Stimulated activated CD8-positive, alpha-beta memory T cell treated with anti-CD3 and anti-CD28 coated beads, Interleukin-15, amount 100 ng/mL, for 48 hours (primary cell): ENCODE data around the gene POLK.
A peak's percentile ranks its signal among the peaks of the same experiment; 100 is the strongest.
"Not testable (repeated sequence)": the region's sequence is repeated elsewhere in the genome, so short reads cannot be mapped to it uniquely, and the experiment has no call there.

Experiments used
- DNase-seq, 2 donors: peaks; one replicate each; pipeline ENCODE4 v3.0.0-alpha.2; 2020; ENCODE audit warnings: low read depth in 2 of 2

The POLK gene

DNA sequence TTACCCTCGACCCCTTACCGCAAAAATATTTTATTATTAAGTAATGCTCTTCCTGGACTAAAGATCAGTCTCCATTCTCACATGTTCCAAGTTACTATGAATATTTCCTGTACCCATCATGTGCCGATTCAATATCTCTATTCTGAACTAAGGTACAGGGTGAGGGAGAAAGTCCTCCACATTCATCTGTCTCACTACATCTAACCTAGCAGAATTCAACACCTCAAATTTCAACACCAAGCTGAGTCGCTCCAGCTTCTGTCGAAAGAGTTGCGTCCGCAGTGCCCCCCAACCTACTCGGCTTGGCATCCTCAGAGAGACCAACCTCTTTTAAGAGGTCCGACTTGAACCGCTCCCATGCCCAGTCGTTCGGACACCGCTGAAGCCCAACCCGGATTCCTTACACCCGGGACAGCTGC, 1.3 kb upstream of the POLK start:
- no peak for DNase-seq

DNA sequence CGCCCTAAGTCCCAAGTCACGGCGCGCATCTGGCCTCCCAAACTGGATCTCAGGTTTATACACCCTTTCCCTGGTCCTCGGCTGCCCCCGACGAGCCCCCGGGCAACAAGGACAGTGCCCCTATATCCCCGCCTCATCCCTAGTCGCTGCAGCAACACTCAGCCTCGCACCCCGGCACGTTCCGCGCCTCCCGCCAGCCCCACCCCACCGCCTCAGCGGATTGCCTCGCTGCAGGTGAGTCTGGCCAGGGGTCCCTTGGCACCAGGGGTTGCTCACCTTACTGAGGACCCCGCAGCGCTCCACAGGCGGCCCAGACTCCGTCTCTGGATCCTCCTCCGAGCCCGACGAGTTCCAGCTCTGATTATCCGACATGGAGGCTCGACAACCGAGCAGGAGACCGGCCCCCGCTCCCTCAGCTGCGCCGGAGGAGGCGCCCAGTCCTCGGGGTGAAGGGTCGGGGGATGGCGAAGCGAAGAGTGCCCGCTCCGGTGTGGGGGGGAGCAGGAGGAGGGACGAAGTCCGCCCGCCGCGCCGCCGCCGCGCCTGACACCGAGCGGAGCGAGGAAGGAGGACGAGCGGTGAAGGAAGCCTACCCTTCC, 756 bp upstream of the POLK start:
- DNase-seq: peak; percentile 4 to 25

DNA sequence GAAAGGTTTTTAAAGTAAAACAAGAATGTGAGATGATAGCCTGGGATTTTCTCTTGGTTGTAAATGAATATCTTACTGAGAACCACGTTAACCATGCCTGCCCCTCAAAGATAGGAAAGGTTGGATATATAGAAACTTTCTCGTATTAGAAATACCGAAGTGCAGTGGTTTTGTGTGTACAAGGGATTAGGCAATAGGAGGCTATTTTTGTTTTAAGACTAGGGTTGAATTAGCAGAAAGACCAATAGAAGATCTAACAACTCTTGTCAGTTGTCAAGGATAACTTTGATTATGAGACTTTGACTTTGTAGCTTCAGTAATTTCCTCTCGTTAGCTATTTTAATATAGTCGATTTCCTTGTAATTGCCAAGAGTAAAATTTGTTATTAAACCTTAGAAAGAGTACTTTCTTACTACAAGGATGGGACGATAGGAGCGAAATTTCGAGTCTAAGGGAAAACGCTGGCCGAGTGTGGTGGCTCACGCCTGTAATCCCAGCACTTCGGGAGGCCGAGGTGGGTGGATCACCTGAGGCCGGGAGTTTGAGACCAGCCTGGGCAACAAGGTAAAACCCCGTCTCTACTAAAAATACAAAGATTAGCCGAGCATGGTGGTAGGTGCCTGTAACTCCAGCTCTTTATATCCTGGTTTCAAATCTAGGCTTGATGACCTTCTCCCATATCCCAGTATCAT, 838 bp downstream of the POLK start:
- no peak for DNase-seq

DNA sequence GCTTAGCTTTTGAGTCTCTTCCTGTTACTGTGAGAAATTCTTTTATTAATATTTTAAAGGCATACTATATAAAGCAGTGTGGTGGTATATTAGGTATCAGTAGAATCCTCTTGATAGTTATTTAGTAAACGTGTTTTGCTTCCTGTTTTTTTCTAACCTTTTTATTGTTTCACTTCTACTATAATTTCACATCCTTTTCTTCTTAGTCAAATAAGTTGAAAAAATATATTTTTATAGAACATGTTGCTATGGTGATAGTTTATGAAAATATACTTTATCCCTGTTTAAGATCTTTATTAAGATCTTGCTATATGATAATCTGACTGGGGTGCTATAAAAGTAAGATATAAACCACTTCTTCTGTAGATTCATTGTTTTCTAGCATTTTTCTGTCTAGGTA, 2.1 kb downstream of the POLK start:
- DNase-seq: no peak

DNA sequence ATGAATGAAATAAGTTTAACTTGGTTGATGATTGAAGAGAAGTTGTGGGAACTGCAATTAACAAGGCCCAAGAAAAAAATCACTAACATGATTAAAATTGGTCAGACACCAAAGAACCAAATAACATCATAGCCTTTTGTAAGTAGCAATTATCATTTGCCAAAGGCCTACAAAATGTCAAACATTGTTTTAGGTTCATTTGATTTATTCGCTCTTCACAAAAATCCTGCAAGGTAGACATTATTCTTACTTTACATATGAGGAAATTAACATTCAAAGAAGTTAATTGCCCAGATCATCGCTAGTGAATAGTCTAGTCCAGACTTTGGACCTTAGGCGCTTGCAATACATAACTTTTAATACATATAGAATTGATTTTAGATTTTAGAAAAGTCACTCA, 2.6 kb downstream of the POLK start:
- no peak for DNase-seq

DNA sequence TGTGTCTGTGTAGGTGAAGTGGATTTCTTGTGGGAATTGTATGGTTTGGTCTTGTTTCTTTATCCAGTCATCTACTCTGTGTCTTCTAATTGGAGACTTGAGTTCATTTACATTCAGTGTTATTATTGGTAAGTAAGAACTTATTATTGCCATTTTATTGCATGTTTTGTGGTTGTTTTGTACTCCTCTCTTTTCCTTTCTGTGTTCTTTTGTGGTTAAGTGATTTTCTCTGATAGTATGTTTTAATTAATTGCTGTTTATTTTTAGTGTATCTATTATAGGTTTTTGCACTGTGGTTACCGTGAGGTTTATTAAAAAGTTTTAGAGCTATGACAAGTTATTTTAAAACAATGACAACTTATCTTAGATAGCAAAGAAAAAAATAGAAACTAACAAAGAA, 8.1 kb downstream of the POLK start:
- DNase-seq: no peak

DNA sequence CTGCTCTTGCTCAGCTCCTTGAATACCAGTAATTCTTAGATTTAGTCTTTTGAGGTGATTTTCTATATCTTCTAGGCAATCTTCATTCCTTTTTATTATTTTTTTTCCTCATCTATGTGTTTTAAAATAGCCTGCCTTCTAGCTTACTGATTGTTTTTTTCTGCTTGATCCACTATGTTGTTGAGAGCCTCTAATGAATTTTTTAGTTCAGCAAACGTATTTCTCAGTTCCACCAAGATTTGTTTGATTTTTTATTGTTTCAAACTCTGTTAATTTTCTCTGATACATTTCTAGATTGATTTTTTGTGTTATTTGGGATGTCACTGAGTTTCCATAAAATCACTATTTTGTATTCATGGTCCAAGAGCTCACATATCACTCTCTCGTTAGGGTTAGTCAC, 9.5 kb downstream of the POLK start:
- DNase-seq: no peak

DNA sequence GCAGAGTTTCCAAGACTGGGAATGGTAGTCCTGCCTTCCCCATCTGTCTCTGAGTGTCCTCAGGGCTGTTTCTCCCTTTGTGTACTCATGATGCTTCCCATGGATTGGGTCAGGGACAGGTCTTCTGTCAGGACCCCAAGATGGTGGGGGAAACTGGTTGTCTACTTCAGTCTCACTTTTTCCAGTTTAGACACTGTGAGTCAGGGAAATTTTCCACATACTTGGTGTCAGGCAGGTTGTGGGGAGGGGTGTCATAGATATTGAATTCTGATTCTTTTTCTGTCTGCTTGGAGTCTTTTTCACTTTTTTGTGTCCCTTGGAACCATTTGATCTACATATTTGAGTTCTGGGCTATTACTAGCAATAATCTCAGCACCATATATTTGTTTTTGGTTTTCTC, 10.3 kb downstream of the POLK start:
- DNase-seq: no peak

DNA sequence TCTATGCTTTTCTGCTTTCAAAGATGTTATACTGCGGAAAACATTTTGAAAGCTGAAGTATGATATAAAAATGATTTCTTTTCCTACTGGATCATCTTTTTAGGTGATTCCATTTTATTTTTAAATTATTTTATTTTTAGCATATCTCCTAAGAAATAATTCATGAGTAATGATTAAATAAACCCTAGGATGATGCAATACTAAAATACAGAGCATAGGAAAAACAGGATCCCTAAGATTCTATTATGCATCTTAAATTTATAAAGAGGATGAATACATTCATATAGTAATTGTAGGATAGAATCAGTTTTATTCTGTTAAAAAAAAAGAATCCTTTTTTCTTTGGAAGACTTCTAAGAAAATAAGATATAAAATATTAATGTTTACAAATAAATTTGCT, 10.9 kb downstream of the POLK start:
- DNase-seq: no peak

DNA sequence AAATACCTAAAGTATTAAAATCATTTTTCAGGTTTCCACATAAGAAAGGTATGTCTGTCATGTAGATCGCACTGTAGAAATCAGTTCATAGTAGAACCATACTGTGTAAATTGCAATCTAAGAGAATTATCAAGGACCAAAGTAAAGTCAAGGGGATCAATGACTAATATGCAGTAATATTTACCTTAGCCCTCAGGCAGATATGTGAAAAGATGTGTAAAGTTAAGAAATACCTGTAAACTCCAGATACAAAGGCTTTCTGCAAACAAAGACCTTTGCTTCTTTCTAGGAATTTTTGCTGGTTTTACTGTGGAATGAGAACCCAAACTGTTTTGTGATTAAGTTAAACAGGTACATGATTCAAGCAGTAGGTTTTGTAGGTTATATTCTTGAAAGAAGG, 11.6 kb downstream of the POLK start:
- no peak for DNase-seq

DNA sequence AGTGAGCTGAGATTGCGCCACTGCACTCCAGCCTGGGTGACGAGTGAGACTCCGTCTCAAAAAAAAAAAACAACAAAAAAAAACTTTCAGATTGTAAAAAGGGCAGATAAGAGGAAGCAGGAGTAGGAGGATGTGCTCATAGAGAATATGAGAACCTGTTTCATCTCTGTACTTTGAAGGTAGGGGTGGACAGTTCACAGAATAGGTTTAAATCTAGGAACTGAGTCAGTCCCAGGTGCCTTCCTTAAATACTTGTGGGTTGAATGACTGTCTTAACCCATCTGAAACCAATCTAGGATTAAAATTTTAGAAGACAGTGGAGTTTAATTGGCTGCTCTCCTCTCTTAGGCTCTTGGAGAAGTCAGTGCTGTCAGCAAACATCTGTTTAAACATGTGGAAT, 12.4 kb downstream of the POLK start:
- DNase-seq: no peak

DNA sequence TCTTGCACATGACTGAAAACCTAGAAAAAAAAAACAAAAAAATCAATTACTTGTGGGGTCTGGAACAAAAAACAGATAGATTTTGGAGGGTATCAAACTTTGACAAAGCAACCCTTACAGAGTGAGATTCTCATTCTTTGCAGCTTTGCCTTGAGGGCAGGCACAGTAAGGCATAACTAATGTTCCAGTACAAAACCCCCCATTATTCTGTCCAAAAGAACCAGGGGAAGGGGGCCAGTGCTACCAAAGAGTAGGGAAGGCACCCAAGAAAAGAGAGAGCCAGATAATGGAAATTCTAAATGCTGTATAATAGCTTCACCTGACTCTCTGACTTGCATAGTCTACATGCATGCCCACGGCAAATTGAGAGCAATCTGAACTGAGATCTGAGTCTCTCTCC, 12.9 kb downstream of the POLK start:
- no peak for DNase-seq

DNA sequence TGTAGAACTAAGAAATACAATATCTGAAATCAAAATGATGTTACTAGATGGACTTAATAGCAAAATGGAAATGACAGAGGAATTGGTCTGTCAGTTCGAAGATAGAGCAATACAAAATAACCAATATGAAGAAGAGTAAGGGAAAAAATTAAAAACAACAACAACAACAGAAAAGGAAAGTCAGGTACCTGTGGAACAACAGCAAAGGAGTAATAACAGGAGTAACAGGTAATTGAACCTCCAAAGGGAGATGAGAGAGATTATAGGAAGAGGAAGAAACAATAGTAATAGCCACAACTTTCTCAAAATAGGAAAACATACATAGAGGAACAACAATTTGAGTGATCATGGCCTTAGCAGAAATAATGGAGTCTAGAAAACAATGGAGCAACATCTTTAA, 13.7 kb downstream of the POLK start:
- no peak for DNase-seq

DNA sequence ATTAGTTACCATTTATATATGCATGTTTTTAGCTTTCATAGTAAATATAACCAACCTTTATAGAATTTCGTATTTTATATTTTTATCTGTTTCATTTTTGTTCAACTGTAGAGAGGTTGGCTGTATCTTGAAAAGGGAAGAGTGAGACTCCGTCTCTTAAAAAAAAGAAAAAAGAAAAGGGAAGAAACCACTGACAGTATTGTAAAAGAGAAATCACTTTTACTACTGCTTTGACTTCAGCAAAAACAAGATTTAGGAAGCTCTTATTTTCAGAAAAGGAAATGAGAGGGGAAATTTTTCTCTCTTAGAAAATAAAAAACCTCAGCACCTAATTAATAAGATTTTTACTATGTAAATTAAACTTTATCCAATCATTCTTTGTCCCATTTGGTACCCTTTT, 14.4 kb downstream of the POLK start:
- DNase-seq: no peak

DNA sequence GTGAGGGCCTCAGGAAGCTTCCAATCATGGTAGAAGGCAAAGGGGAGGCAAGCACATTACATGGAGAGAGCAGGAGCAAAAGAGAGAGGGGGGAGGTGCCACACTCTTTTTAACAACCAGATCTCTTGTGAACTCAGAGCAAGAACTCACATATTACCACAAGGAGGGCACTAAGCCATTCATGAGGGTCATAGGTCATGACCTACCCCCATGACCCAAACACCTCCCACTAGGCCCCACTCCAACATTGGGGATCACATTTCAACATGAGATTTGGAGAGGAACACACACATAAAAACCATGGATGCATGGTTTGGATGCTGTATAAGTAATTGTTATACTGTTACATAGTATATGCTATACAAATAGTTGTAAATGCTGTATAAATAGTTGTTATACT, 17.5 kb downstream of the POLK start:
- DNase-seq: no peak

DNA sequence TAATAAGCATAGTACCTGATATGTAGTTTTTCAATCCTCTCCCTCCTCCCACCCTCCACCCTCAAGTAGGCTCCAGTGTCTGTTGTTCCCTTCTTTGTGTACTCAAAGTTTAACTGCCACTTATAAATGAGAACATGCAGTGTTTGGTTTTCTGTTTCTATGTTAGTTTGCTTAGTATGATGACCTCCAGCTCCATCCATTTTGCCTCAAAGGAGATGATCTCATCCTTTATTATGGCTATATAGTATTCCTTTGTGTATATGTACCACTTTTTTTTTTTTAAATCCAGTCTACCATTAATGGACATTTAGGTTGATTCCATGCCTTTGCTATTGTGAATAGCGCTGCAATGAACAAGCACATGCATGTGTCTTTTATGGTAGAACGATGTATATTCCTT, 20.5 kb downstream of the POLK start:
- no peak for DNase-seq

DNA sequence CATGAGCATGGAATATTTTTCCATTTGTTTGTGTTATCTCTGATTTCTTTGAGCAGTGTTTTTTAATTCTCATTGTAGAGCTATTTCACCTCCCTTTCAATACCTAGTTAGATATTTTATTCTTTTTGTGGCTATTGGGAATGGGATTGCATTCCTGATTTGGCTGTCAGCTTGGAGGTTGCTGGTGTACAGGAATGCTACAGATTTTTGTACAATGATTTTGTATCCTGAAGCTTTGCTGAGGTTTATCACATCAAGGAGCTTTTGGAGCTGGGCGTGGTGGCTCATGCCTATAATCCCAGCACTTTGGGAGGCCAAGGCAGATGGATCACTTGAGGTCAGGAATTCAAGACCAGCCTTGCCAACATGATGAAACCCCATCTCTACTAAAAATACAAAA, 22.0 kb downstream of the POLK start:
- not testable (repeated sequence) for DNase-seq

DNA sequence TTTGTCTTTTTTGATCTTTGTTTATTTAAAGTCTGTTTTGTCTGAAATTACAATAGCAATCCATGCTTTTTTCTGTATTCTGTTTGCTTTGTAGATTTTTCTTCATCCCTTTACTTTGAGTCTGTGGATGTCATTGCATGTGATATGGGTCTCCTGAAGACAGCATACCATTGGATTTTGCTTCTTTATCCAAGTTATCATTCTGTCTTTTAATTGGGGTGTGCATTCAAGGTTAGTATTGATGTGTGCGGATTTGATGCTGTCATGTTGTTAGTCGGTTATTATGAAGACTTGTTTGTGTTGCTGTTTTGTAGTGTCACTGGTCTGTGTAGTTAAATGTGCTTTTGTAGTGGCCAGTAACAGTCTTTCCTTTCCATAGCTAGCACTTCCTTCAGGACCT, 23.0 kb downstream of the POLK start:
- no peak for DNase-seq

DNA sequence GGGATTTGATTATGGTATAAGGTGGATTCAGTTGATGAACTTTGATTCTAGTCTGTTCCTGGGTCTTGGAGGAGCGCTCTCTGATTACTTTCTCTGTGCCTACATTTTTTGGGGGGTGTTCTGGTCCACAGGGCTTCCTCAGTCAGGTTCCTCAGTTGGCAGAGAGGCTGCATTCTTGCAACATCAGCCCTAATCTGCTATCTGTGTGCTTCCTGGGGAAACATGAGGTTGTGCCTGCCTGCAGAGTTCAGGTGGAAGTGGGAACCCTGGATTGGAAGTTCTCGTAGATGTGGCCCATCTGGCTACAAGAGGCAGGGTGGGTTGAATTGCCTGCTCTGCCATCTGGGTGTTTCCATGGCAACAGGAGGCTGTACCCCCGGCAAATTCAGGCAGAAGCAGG, 24.5 kb downstream of the POLK start:
- DNase-seq: no peak

DNA sequence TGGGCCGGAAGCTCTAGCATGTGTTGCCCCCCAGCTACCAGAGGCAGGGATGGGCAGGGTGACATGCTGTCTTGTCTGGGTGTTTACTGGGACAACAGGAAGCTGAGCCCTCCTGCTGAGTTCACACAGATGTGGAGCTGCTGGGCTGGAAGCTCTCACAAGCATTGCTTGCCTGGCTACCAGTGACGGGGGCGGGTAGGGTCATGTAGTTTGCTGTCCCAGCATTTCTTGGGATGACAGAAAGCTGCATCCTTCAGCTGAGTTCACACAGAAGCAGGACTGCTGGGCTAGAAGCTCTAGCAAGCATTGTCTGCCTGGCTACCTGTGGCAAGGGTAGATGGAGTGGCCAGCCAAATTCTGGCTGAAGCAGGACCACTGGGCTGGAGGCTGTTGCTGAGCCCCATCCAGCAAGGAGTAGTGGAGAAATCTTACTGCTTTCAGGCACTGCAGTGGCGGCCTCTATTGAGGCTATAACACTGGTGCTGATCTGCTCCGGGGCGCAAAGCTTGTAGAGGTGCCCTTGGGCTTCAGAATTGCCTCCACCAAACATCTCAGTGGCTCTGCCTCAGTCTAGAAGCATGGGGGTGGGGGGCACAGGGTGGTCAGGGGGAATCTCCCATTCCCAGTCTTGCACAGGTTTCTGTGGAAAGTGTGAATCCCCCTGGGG, 25.1 kb downstream of the POLK start:
- DNase-seq: no peak

DNA sequence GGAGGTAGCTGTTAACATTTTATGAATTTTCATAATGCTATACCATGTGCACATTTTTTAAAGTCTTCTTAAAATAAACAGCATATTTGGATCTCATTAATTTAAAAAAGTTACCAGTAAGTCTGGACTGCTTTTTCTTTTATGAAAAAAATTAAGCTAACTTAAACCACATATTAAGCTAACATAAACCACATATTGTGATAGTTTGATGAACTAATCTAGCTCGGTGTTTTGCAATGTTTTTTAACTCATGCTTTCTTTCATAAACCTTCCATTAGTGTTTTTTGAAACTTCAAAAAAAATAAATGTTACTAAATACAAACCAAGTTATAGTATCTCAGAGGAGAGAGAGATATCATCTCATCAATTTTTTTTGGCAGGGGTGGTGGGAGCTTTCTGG, 26.5 kb downstream of the POLK start:
- no peak for DNase-seq

DNA sequence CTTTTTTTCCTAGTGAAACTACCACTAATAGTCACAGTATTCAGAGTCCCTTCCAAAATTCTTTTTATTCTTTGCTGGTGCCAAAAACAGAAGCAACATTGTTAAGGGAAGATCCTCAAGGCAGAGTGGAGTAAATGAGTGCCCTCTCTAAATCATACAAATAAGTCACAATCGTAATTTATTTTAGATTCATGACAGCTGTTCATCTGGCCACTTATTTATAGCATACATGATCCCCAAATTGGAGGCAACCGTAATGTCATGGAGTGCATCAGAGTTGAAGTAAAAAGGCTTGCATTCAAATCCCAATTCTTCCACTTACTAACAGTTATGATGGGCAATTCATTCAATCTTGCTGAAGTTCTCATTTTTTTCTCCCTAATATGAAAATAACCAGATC, 33.4 kb downstream of the POLK start:
- no peak for DNase-seq

DNA sequence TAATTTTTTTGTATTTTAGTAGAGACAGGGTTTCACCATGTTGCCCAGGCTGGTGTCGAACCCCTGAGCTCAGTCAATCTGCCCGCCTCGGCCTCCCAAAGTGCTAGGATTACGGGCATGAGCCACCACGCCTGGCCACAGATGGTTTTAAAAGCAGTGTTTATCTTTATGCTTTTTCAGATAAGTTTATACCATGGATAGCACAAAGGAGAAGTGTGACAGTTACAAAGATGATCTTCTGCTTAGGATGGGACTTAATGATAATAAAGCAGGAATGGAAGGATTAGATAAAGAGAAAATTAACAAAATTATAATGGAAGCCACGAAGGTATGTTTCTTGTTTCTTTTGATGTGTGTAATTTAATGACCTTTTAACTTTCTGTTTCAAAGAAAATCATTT, 35.1 kb downstream of the POLK start:
- DNase-seq: no peak

DNA sequence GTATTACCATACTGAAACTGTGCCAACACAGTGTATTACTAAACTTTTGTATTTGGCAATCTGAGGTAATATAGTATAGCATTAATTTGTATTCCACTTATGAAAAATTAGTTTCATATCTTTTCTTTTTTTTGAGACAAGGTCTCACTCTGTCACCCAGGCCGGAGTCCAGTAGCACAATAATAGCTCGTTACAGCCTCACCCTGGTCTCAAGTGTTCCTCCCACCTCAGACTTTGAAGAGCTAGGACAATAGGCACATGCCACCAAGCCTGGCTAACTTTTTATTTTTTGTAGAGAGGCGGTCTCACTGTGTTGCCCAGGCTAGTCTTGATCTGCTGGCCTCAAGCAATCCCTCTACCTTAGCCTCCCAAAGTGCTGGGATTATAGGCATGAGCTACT, 36.1 kb downstream of the POLK start:
- no peak for DNase-seq
